ENCODE results near the gene ZNF81.

DNA sequence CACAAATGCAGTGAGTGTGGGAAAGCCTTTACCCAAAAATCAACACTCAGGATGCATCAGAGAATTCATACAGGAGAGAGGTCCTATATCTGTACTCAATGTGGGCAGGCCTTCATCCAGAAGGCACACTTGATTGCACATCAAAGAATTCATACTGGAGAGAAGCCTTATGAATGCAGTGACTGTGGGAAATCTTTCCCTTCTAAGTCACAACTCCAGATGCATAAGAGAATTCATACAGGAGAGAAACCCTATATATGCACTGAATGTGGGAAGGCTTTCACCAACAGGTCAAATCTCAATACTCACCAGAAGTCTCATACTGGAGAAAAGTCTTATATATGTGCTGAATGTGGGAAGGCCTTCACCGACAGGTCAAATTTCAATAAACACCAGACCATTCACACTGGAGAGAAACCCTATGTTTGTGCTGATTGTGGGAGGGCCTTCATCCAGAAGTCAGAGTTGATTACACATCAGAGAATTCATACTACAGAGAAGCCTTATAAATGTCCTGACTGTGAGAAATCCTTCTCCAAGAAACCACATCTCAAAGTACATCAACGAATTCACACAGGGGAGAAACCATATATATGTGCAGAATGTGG lies 79.3 kb downstream of the ZNF81 start:
- TF ChIP-seq YY1 (IDR thresholded peaks at IDR 0.05; ENCODE audit: insufficient read depth, insufficient read length) (no peak), SUZ12 (IDR thresholded peaks at IDR 0.05; ENCODE audit: extremely low read depth, insufficient read depth, insufficient read length) (no peak), ZNF274 (IDR thresholded peaks at IDR 0.05; ENCODE audit: low read depth, low read length) (peak; percentile 79)
